Stimulated activated naive CD4-positive, alpha-beta T cell (primary cell): ENCODE measurements around the gene CASD1.

Experiments
- DNase-seq, 6 experiments: peaks; one replicate each; lab custom pipeline; 2025; lab: John Stamatoyannopoulos, UW

The CASD1 gene

DNA sequence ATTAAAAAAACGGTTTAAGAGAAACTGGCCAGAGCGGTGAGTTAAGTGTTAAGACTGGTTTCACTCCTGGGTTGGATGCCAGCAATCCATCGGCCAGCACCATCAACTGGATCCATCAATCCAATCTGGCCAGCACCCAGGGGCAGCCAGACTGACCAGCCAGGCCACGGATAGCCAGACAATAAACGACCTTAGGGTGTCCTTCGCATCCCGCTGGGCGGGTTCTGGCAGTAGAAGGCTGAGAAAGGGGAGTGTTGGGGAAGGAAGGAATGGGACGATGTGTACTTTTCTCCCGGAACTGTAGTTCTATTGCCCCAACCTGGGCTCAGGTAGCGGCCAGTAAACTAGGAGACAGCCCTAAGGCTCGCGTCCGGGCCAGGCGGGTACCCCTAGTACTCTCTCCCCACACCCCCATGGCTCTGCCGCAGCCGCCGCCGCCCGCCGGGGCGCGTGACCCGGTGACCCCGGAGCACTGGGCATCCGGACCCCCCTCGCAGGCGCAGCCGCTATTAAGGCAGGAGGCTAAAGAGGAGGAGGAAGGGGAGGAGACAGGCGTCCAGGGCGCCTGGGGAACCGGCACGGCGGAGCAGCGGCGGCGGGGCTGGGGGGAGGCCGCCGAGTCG is at the start of gene CASD1:
TSS of gene CASD1 (plus strand) at position 546 of the 623 bp plus-strand sequence. CDS start 276 bp downstream, outside the sequence.
- DNase-seq, result peak; percentile 30 to 79 (median 52)

- no peak for DNase-seq
Measured at GRCh38 chr7:94466516-94466915, 43.1 kb upstream of the CASD1 start.

DNA sequence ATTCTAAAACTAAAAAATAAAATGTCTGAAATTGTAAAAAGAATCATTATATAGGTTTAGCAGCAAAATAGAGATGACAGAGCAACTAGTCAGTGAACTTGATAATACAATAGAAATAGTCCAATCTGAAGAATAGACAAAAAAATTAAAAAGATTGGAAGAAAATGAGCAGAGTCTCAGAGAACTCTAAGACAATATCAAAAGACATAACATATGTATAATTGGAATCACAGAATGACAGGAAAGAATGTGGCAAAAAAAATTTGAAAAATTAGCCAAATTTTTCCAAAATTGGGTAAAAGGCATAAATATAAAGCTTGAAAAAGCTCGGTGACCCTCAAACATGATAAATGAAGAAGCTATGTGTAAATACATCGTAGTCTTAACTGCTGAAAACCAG is 38.0 kb upstream of the CASD1 start:
- DNase-seq, result no peak

DNA sequence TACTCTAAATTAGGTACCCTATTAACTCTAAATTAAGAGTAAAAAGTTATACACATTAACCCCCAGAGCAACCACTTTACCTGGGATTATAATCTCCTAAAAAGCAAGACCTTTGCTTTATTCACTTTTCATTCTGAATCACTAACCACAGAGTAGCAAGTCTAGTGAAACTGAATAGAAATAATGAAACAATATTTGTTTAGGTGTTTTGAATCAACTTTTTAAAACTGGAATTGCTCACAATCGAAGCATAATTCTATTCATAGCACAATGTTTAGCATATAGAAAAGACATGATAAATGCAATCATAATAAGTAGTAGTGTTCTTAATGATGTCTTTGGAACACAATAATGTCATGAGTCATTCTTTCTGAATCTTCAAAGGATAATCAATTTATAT is 37.0 kb upstream of the CASD1 start:
- no peak for DNase-seq

DNA sequence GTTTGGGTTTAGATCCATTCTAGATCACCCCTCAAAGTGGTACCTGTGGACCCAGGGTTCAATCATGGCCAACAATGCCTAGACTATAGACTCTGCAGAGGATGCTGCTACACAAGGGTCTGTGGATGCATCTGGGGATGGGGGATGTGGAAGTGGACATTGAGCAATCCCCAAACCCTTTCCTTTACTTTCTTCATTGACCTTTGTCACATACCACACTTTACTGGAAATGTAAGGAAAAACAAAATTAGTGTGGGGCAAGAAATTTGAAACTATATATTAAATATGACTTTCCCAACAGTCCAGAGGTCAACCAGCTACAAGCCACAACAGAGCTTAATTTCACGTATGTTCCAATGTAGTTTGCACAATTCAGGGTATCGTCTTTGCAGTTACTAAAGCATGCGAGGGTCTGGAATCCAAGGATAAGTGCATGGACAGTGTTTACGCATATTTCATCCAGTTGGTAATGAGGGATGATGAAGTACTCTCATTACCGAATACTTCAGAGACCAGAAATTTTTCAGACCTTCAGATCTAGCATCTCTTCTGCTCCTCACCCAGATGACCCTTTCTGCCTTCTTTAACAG is 33.3 kb upstream of the CASD1 start:
- no peak for DNase-seq

DNA sequence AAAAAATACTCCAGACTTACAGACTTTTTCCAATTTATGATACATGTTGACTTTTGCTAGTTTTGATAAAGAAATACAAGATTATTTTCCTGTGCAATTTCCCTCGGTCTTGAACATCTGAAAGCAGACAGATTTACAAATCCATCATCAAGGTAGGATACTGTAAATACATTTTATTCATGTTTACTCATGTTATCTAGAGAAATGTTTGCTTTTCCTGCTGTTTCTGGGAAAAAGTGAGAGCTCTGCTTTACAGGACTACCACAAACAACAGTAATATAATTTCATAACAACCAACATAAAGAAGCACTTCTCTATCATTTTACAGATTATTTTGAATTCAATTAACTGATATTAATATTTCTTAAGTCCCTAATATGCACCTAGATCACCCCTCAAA is 31.7 kb upstream of the CASD1 start:
- DNase-seq, result no peak

- no peak for DNase-seq
Measured at GRCh38 chr7:94478648-94479214, 30.9 kb upstream of the CASD1 start.

GRCh38 chr7:94481279-94481678 is 28.3 kb upstream of the CASD1 start:
- DNase-seq, result no peak

GRCh38 chr7:94482796-94483195 is 26.8 kb upstream of the CASD1 start:
- DNase-seq, result no peak

GRCh38 chr7:94483843-94484242 is 25.8 kb upstream of the CASD1 start:
- DNase-seq, result no peak

DNA sequence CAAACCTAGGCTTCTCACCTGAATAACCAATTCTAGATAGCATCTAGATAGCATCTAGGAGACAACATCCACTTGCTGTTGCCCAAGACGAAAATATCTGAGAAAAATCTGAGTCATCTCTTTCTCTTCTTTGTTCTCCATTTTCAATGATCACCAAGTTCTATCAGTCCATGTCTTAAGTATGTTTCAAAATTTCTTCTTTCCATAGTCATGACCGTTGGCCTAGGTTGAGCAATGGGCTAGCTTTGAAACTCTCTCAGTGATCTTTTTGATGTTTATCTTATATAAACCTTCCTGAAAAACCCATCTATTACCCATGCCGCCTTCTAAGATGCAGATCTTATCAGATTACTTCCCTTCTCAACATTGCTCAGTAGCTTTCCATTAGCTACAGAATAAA is 23.4 kb upstream of the CASD1 start:
- DNase-seq, result no peak

GRCh38 chr7:94491410-94491809 is 18.2 kb upstream of the CASD1 start:
- no peak for DNase-seq

- no peak for DNase-seq
Measured at GRCh38 chr7:94492601-94493000, 17.0 kb upstream of the CASD1 start.

GRCh38 chr7:94497874-94498670 is 11.5 kb upstream of the CASD1 start:
- DNase-seq, result no peak

- DNase-seq, result no peak
Measured at GRCh38 chr7:94498918-94499317, 10.7 kb upstream of the CASD1 start.

- DNase-seq, result no peak
Measured at GRCh38 chr7:94507462-94507861, 2.1 kb upstream of the CASD1 start.

DNA sequence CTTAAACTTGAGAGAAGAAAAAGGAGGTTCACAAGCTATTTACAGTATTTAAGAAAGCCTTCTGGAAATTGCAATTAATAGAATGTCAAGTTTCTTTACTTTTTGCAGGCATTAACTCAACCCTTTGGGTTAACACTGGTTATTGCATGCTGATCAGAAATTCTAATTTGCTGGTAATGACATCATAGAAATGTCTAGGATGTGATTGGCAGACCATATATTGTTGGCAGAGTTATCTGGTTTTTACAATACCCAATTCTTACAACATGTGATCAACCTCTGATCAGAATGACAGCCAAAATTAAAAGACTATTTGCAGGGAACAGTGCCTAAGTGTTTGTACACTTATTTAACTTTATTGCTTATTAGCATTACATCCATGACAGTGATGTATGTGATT is 1.6 kb upstream of the CASD1 start:
- no peak for DNase-seq

- DNase-seq, result peak; percentile 39 to 79 (median 52)
Measured at GRCh38 chr7:94509887-94510581, 425 bp downstream of the CASD1 start.

DNA sequence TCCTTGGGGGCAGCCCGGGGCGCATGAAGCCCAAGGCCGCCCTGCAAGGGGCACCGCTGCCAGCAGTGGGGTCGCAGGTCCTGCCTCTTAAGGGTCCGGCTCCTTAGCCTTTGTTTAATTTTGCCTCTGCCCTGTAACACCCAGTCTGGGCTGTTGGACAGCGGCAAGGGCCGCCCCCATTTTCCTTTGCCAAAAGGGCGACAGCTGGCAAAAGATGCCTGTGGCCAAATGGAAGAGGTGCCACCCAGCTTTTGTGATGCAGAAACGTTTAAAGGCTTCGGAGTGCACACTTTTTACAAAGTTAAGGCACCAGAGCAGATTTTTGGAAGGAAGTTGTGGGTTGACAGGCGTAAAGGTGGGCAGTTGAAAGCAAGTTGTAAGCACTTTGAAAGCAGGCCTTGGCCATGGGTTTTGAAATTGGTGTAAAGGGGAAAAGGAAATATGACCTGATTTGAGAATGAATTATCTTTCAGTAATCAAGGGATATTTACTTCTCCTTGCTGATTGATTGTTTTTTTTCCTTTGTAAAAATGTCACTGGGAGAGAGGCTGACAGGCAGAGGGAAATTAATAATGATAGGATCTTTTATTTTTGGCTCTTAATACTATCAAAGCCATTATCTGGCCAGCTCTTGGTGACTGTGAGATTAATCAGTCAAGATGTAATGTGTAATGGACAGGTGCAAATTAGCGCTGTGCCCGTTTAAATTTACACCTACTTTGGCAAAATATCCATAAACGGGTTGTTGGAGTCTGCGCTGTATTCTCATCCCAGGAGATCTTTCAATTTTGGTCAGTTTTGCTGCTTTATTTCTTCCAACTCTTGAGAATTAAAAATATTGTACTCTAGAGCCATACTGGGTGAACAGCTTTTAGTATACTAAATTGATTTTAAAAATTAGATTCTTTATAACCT is 1.2 kb downstream of the CASD1 start:
- peak in 4 of 6 experiments; percentile 29 to 60 (median 50) for DNase-seq

DNA sequence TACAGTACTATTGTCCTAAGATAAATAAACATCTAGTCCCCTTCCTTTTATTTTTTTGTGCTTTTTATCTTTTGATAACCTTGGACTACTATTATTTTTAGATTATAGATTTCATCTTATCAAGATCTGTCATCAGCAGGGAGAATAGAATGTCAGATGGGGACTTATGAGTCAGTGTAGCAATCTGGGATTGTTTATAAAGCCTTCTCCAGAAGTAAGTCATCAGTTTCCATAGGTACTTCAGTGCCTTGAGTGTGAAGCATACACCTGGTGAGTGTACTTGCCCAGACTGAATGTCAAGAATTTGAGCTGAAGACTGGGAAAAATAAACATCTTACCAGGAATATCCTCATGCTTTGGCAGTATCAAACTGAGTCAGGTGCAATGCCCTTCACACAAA is 2.1 kb downstream of the CASD1 start:
- DNase-seq, result no peak
